Muscle of back (tissue), 11 donors: ENCODE measurements around the gene JMJD7. TPM values are rescaled to one million over a fixed set of nuclear protein-coding genes. Genes with fewer than 3 reads are reported as not detected.
"Not testable (repeated sequence)": the region's sequence is repeated elsewhere in the genome, so short reads cannot be mapped to it uniquely, and the experiment has no call there.

Experiments used
- DNase-seq, 3 donors: peaks; one replicate each; pipeline versions ENCODE4 v3.0.0 to v3.0.0-alpha.2; 2013
- polyA plus RNA-seq, 10 donors: library from polyadenylated mRNA; unstranded; fragments of 120-200 nt; gene quantifications; one replicate each; pipeline ENCODE4 v1.2.1, GENCODE V29; 2013; ENCODE audit not compliant: insufficient read length in 10 of 10

JMJD7 gene
- polyA plus RNA-seq, 10 donors, result 6.3 to 12.2 (median 7.9) TPM

DNA sequence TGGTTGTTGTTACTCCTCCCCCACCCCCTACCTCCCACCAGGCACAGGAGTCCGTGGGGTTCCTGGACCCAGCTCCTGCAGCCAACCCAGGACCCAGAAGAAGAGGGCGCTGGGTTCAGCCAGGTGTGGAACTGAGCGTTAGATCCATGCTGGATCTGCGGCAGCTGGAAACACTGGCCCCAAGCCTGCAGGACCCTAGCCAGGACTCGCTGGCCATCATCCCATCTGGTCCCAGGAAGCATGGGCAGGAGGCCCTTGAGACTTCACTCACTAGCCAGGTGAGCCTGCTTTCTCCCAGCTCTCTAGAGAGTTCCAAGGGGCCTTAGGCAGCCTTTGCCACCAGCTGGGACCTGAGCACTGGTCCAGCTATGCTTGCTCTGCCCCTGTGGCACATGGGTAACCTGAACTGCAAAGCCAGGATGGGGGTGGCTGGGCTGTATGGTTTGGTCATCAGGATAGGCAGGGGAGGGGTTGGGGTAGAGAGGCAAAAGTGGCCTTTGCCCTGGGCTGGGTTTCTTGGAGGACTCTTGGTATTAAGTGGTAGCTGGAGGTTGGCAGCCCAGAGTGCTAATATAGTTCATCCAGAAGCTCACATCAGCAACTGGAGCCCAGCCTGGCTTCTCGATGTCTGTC, 7.0 kb upstream of the JMJD7 start:
- no peak for DNase-seq

DNA sequence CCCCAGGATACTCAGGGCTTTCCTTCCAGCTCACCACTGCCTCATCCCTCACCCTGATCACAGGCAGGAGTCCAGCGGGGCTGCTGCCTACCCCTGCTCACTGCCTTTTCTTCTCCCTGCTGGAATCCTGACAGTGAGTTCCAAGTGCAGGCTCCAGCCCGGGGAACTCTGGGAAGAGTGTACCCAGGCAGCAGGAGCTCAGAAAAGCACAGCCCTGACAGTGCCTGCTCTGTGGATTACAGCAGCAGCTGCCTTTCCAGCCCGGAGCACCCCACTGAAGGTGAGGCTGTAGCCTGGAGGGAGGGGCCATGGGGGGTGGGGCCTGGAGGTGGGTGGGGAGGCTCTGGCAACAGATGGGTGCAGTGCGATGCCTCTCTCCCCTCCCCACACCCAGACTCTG, 6.1 kb upstream of the JMJD7 start:
- DNase-seq, result no peak

DNA sequence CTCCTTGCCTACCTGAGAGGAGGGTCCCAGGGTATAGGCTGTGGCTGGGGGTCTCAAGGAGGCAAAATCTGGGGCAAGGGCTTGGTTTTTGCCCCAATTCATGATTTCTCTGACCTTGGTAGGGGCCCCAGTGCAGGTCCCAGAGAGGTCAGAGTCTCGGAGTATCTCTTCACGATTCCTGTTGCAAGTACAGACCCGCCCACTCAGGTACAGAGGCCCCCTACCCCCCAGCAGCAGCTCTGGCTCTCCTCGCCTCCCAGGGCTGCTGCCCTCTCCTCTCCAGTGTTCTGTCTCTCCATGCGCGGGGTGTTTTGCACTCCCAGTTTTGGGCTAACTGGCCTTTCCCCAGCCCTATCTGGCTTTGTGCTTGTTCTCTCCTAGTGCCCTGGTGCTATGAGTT, 5.4 kb upstream of the JMJD7 start:
- no peak for DNase-seq

DNA sequence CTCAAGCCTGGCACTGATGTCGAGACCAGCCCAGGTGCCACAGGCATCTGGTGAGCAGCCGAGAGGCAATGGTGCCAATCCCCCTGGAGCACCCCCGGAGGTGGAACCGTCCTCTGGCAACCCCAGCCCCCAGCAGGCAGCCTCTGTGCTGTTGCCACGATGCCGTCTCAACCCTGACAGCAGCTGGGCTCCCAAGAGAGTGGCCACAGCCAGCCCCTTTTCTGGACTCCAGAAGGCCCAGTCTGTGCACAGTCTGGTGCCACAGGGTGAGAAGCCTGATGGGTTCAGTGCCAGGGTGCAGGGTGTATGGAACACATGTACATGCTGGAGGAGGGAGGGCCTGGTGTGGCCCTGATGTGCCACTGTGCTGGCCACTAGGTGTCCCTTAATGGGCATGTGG, 4.9 kb upstream of the JMJD7 start:
- no peak for DNase-seq

DNA sequence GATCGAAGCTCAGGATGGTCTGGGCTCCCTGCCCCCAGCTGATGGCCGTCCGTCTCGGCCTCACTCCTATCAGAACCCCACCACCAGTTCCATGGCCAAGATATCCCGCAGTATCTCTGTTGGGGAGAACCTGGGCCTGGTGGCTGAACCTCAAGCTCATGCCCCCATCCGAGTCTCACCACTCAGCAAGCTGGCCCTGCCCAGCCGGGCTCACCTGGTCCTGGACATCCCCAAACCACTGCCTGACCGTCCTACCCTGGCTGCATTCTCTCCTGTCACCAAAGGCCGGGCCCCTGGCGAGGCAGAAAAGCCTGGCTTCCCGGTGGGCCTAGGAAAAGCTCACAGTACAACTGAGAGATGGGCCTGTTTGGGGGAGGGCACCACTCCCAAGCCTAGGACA, 4.4 kb upstream of the JMJD7 start:
- DNase-seq, result no peak

DNA sequence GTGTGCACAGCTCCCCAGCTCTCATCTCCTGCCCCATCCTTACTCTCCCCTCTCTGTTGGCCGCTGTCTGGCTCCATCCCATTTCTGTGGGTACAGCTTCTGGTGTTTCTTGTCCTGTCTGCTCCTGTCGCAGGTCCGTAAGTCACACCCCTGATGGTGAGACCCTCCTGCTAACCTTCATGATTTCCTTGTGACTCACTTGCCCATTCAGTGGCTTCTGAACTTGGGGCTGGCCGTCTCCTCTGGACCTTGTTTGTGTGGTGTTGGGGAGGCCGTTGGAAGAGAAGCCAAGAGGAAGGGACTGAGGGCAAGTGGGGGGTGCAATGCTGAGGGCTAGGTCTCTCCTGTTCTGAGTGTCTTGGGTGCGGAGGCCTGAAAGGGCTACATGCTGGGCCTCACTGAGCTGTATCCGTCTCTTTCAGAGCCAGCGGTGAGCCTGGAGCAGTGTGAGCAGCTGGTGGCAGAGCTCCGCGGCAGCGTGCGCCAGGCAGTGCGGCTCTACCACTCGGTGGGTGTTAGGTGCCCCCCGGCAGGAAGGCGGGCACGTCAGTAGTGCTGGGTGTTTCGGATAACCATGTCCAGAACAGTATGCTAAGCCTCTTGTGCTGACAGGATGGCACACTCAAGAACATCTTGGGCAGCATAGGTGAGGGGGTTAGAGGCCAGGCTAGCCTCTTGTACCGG, 3.7 kb upstream of the JMJD7 start:
- no peak for DNase-seq

DNA sequence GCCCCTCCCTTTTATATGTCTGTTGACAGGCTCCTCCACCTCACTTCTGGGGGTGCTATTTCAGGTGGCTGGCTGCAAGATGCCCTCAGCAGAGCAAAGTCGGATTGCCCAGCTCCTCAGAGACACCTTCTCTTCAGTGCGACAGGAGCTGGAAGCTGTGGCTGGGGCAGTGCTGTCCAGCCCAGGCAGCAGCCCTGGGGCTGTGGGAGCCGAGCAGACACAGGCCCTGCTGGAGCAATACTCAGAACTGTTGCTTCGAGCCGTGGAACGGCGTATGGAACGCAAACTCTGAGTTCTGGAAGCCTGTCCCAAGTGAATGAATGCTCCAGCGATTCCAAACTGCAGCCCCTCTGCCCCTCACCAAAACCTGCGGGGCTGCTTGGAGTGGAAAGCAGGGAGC, 2.7 kb upstream of the JMJD7 start:
- no peak for DNase-seq

DNA sequence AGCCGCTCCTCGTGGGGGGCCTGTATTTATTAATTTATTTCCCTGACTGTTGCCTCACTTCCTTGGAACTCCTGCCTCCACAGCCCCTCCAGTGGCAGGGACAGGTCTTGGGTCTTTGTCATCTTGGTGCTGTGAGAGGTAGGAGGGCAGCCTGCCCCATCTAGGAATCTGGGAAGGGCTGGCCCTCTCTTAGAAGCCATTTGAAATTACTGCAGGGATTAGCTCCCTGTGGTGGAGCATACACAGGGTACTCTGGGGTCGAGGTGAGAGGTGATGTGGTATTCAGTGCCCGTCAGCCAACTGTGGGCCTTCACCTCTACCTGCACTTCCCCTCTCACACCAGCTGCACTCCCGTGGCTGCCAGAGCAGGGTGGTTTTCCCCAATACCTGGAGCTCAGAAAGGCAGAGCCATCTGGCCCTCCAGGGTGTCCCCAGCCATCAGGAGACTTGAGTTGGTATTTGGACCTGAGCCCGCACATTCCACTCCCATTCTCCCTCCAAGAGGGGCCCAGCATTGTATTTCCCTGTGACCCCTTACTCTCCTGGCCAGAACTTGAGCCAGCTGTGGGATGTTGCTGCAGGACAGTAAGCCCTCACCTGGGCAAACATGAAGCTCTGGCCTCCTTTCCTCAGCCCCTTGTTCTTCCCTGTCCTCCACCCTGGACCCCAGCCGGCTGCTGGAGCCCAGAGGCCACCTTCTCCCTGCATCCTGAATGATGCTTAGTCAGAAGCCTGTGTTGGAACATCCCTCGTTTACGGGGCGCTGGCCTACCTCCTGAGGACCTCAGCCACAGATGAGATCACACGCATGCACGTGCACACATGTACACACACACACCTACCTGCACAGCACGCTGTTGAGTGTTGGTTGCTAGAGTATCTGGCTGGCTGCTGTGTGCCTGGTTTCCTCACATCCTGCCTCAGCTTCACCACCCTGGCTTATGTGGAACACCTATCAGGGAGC, 2.0 kb upstream of the JMJD7 start:
- no peak for DNase-seq

DNA sequence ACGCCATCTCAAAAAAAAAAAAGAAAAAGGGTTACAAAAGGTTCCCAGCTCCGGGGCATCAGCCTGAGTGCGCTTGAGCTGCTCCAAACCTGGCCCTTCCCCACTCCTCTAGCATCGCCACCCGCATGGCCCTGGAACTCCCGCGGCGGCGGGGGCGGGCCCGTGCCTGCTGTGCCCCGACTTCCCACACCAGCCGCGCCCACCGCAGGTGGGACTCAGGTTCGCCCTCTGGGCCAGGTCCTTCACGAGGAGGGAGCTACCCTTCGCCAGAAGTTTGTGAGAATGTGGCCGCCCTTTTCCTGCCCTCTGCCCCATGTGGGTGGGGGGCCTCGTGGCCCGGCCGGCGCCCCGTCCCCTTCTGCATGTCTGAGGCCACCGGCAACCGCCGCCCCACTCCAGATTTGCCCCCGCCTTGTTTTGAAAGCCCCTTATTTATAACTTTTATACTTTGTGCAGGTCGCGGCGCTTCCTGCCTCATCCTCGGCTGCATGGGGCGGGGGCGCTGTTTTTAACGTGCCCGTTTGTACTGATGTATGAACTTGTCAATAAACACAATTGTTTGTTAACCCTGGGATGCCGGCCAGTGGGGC, 507 bp upstream of the JMJD7 start:
- DNase-seq, result no peak

DNA sequence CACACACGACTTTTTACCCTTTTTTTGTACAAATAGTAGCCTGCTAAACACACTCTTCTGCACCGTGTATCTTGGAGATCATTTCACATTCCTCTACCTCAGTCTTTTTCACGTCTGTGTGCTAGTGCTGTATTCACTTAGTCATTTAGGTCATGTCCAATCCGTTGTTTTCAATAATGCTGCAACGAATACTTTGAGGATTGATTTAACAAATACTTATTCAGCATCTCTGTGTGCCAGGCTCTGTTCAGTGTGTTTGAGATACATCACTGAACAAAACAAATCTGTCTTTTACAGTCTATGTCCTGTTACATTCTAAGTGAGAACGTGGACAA, 882 bp downstream of the JMJD7 start:
- DNase-seq, result no peak

DNA sequence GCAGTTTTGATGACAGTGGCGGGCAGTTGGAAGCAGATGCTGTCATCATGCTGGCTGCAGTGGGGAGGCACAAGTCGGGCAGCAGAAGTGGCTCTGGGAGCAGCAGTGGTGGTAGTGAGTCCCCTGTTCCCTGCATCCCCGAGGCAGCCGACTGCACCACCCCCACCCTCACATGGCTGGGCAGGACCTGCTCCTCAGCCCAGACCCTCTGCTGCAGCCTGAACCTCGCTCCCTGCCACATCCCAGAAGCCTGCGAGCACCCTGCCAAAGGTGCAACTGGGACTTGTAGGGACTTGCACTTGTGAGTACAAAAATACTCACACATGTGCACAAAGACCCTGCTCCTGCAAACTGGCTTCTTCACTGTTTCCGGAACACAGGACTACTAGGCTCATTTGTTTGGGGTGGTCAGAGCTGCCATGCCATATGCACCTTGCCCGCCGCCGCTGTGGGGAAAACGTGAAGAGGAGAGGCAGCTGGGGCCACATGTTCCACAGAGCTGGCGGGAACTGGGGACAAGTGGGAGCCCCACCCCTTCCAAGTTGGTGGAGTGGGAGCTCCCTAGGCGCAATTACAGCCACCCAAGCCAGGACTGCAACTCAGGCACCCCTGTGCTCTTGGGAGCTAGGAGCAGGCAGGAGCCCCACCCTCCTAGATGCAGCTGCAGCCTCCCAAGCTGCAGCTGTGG, 2.2 kb downstream of the JMJD7 start:
- no peak for DNase-seq

DNA sequence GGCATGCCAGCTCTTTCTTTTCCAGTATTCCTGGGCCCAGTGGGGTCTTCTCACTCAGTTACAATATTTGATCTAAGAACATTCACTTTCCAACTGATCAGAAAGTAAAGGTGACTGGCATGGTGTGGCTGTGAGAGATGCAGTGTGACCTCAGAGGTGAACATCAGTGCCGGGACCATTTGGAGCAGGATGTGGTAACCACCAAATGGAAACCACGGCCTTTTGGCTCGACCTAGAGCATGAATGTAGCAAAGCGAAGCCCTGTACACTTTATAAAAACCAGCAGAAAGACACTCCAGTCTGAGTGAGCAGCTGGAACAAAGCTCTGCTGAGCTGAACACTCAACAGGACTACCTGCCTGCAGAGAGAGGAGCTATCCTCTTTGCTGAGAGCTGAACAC, 3.4 kb downstream of the JMJD7 start:
- not testable (repeated sequence) for DNase-seq

DNA sequence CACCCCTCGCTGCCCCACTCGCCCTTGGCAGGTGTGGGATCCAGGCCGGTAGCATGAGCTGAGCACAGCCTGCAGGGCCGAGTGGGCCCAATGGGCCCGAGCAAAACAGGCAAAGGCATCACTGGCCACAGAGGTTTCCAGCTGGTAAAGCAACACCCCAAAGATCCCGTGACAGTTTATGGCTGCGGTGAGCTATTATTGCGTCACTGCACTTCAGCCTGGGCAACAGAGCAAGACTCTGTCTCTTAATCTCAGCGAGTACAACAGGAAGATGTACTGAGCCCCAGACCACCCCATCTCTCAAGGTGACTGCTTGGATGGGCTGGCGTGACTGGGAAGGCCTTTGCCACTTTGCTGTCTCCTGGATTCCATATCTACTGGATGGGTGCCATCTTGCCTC, 4.3 kb downstream of the JMJD7 start:
- no peak for DNase-seq

DNA sequence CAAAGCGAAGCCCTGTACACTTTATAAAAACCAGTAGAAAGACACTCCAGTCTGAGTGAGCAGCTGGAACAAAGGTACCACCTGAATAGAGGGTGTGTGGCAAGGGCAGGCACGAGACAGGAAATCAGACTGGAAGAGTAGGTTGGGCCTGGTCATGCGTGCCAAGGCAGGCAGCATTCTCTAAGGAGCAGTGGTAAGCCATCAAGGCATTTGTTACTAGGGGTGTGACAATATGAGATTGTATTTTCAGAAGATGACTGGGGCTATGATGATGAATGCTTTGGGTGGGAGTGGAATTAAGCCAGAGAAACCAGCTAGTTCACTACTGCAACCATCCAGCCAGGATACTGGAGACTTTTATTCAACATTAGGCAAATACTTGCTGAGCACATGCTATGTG, 5.0 kb downstream of the JMJD7 start:
- DNase-seq, result no peak

DNA sequence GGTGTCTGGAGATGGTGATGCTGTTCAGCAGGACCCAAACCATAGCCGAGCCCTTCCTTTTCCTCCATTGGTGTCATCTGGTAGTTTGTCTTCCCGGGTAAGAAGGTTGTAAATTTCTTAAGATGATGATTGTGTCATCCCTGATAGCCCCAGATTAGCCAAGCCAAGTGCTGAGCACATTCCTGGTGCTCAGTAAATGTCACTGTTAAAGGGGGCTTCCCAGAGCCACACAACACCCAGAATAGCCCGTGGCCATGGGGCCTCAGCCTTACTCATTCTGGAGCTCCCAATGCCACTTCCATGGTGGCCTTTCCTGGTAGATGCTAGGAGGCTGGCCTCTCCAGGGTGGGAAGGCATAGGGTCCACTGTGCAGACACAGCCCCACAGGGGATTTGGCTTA, 6.2 kb downstream of the JMJD7 start:
- DNase-seq, result no peak

DNA sequence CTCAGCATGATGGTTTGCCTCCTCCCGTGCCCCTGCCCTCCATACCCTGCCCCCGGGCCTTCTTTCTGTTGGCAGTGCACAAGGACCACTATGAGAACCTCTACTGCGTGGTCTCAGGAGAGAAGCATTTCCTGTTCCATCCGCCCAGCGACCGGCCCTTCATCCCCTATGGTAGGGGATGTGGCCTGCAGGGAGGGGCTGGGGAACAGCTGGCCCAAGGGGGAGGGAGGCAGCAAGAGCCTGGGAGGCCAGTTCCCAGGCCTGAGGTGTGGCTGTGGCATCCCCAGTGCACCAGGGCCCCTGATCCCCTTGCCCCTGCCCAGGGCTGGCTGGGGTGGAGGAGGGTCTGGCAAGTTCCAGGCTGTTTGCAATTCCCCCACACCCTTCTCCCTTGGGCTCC, 8.2 kb downstream of the JMJD7 start:
- no peak for DNase-seq

DNA sequence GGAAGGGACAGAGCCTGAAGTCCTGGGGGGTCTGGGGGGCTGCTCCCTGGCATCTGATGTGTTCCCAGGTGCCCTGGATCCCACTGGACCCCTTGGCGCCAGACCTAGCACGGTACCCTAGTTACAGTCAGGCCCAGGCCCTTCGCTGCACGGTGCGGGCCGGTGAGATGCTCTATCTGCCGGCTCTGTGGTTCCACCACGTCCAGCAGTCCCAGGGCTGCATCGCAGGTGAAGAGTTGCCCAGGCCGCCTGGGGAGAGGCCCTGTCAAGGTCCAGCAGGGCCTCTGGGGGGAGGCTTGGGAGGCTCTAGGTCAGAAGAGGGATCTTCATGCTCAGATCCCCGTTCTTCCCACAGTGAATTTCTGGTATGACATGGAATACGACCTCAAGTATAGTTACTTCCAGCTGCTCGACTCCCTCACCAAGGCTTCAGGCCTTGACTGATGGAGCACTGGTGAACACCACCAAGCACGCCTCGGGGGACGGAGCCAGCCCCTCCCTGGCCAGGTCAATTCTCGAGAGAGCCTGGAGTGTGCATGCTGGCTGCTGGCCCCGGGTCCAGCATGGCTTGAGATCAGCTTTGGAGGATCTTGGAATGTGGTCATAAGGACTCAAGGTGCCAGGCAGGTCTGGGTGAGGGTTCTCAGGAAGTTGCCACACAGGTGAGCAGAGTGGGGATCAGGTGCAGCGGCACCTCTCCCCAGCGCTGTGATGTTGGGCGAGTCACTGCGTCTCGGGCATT, 9.0 kb downstream of the JMJD7 start:
- no peak for DNase-seq

DNA sequence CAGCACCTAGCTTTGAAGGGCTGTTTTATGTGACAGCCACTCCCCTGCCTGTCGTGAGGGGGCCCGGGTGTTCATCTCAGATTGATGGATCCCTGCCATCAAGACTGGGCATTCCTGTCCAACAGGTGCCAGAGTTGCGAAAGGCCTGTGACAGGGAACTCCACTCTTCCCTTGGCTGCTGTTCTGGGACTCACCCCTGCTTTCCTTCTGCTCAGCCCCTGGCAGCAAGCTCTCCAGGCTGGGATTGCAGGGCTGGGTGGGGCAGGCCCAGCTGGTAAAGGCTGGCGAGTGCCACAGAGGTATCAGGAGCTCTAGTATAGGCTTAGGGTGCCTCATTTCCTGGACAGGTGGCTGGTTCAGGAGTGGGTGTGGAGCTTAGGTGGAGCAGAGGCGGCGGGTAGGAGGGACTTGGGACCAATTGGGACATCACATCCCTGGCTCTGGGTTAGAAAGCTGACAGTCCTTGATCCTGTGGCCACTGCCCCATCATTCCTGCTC, 10.6 kb downstream of the JMJD7 start, which contains the start of gene PLA2G4B:
Gene PLA2G4B (plus strand): TSS at position 448 of the 498 bp plus-strand sequence. CDS start 67 bp downstream, outside the sequence.
- DNase-seq, result peak in 2 of 3 donors; percentile 32 to 47

DNA sequence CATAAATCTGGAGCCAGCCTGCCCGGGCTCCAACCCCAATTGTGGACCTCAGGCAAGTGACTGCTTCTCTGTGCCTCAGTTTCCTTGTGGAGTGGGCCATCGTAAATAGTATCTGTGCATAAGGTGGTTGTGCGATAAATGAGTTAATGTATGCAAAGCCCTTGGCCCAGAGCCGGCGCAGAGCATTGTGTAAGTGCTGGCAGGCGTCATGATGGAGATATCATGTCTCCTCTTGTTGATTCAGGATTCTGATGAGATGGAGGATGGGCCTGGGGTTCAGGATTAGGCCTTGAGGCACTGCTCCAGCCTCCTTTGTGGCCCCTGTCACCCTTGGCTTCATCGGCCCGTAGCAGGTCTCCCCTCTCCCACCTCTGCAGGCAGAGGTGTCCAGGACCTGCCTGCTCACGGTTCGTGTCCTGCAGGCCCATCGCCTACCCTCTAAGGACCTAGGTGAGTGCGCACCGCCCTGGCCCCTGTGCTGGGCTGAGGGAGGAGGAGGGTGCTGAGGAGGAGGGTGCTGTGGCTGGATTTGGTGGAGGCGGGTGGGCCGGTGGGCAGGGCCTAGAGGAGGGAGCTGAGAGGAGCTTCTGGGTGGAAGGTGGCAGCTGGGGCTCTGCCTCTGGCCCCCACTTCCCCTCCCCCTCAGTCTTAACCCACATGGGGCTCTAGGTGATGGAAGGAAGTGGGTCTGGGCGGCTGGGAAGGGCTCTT, 12.0 kb downstream of the JMJD7 start:
- DNase-seq, result no peak

DNA sequence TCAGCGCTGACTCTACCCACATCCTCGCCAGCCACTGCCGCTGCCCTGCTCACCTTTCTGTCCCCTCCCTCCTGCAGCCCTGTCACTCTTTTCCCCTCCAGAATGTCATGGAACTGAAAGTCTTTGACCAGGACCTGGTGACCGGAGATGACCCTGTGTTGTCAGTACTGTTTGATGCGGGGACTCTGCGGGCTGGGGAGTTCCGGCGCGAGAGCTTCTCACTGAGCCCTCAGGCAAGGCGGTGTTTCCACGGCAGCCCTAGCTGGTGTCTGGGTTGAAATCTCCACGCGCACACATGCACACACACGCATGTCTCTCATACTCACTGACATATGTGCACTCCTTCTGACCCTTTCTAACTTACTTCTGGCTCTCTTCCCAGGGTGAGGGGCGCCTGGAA, 12.8 kb downstream of the JMJD7 start:
- no peak for DNase-seq
